ENCODE data around the gene PSMD1.

DNA sequence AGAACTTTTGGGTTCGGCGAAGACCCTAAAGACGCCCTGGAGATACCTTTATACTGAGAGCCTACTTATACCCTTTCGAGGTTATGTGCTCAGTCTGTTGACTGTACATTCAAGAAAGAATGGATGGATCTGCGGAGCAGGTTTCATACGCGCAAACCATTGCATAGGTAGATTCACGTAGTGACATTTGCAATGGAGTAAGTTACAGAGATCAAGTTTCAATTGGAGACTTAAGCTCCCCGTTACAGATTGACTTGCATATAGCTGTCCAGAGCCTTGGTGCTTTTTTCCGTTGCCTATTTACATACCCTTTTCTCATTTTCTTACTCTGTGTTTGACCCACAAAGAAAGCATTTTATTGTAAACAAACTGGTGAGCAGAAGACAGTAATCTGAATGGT lies 923 bp downstream of the PSMD1 start:
- TF ChIP-seq POLR2A (IDR thresholded peaks at IDR 0.05), result no peak
- TF ChIP-seq, protein P1, sequence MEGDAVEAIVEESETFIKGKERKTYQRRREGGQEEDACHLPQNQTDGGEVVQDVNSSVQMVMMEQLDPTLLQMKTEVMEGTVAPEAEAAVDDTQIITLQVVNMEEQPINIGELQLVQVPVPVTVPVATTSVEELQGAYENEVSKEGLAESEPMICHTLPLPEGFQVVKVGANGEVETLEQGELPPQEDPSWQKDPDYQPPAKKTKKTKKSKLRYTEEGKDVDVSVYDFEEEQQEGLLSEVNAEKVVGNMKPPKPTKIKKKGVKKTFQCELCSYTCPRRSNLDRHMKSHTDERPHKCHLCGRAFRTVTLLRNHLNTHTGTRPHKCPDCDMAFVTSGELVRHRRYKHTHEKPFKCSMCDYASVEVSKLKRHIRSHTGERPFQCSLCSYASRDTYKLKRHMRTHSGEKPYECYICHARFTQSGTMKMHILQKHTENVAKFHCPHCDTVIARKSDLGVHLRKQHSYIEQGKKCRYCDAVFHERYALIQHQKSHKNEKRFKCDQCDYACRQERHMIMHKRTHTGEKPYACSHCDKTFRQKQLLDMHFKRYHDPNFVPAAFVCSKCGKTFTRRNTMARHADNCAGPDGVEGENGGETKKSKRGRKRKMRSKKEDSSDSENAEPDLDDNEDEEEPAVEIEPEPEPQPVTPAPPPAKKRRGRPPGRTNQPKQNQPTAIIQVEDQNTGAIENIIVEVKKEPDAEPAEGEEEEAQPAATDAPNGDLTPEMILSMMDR (IDR thresholded peaks at IDR 0.05), result no peak
